Measurements from ENCODE around the gene SNX13. TPM values are rescaled to one million over a fixed set of nuclear protein-coding genes. Genes with fewer than 3 reads are reported as not detected.

SNX13 gene
- total RNA-seq, 4 donors from 2014 or later: 71.1 to 94.9 (median 80.9) TPM

GRCh38 chr7:17849504-17849903, 90.8 kb downstream of the SNX13 start:
- TF ChIP-seq CTCF (IDR thresholded peaks at IDR 0.05; ENCODE audit: low read depth): no peak

GRCh38 chr7:17848516-17848915, 91.8 kb downstream of the SNX13 start:
- no peak for TF ChIP-seq CTCF (IDR thresholded peaks at IDR 0.05; ENCODE audit: low read depth)

GRCh38 chr7:17846935-17847334, 93.4 kb downstream of the SNX13 start:
- TF ChIP-seq CTCF (IDR thresholded peaks at IDR 0.05; ENCODE audit: low read depth): no peak

GRCh38 chr7:17845197-17845547, 95.1 kb downstream of the SNX13 start:
- no peak for TF ChIP-seq CTCF (IDR thresholded peaks at IDR 0.05; ENCODE audit: low read depth)

- no peak for TF ChIP-seq CTCF (IDR thresholded peaks at IDR 0.05; ENCODE audit: low read depth)
Observed at GRCh38 chr7:17844514-17845196, 95.6 kb downstream of the SNX13 start.

- no peak for TF ChIP-seq CTCF (IDR thresholded peaks at IDR 0.05; ENCODE audit: low read depth)
Observed at GRCh38 chr7:17844022-17844421, 96.3 kb downstream of the SNX13 start.

- no peak for TF ChIP-seq CTCF (IDR thresholded peaks at IDR 0.05; ENCODE audit: low read depth)
Observed at GRCh38 chr7:17843041-17843440, 97.3 kb downstream of the SNX13 start.
